Large intestine (tissue), 3 donors: Measurements from ENCODE around the gene ADPRS. TPM values are rescaled to one million over a fixed set of nuclear protein-coding genes. Genes with fewer than 3 reads are reported as not detected.

Experiments
- DNase-seq, 2 donors: peaks; one replicate each; pipeline versions ENCODE4 v3.0.0 to v3.0.0-alpha.2; 2013
- H3K27ac ChIP-seq: one replicate; pipeline ENCODE4 v1.5.1; 2013; ENCODE audit warnings: low read length
- H3K27me3 ChIP-seq: 2 replicates; pipeline ENCODE4 v1.6.1; 2013; ENCODE audit warnings: low read length; ENCODE audit not compliant: control insufficient read depth, insufficient read depth
- H3K36me3 ChIP-seq: 2 replicates; pipeline ENCODE4 v1.6.1; 2013; ENCODE audit warnings: low read length; ENCODE audit not compliant: control insufficient read depth, insufficient read depth
- H3K4me1 ChIP-seq: one replicate; pipeline ENCODE4 v1.6.1; 2013; ENCODE audit warnings: low read length; ENCODE audit not compliant: control insufficient read depth, insufficient read depth
- H3K4me3 ChIP-seq: one replicate; pipeline ENCODE4 v1.5.1; 2013; ENCODE audit warnings: low read length
- H3K9me3 ChIP-seq: one replicate; pipeline ENCODE4 v1.6.1; 2013; ENCODE audit warnings: mild to moderate bottlenecking, low read depth, low read length, moderate library complexity; ENCODE audit not compliant: control insufficient read depth
- WGBS: methylation state at CpG from one replicate; pipeline ENCODE4 v1.1.5; 2013; ENCODE audit warnings: low lambda C conversion rate; ENCODE audit not compliant: insufficient coverage; 5-methylcytosine and 5-hydroxymethylcytosine counted together
- polyA plus RNA-seq: library from polyadenylated mRNA; unstranded; fragments of 120-200 nt; gene quantifications from one replicate; pipeline ENCODE4 v1.2.1, GENCODE V29; 2013

ADPRS gene
- polyA plus RNA-seq, 1 donor, result 35.0 TPM

- Histone ChIP-seq H3K4me1 (peaks cover 4% of the 10 kb centered on the region), H3K4me3 (no peak overlapping the region), H3K9me3 (no peaks in the 10 kb centered on the region), H3K27ac (no peak overlapping the region), H3K27me3 (peaks cover 39% of the 10 kb centered on the region), H3K36me3 (no peaks in the 10 kb centered on the region)
- DNase-seq, result no peak
- WGBS, result 72% methylated on average over 4 of the region's 12 CpGs
These were observed 33.7 kb downstream of the ADPRS start for GRCh38 chr1:36122062-36123030.

DNA sequence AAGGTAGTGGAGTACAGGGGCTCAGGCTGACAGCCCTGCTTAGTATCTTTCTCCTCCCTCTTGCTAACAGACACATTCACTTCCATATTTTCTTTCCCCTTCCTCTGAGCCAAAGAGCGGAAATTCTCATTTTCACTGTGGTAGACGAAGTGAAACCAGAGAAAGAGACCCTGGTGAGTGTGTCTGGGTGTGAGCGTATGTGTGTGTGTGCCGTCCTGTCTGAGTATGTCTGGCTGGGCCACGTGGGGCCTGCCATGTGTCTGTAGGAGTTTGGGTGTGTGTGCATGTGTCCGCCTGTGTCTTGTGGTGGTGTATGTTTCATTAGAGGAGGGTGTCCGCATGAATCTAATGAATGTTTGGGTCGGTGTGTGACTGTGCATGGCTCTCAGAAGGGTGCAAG, 34.7 kb downstream of the ADPRS start:
- no peak for DNase-seq
- peaks cover 41% of the 10 kb centered on the region for H3K27me3 ChIP-seq
- H3K27ac ChIP-seq, result no peak overlapping the region
- peaks cover 12% of the 10 kb centered on the region for H3K4me1 ChIP-seq
- no CpG with 5 or more reads among the region's 8 CpGs for WGBS
- H3K36me3 ChIP-seq, result no peaks in the 10 kb centered on the region
- no peak overlapping the region for H3K4me3 ChIP-seq
- no peaks in the 10 kb centered on the region for H3K9me3 ChIP-seq

DNA sequence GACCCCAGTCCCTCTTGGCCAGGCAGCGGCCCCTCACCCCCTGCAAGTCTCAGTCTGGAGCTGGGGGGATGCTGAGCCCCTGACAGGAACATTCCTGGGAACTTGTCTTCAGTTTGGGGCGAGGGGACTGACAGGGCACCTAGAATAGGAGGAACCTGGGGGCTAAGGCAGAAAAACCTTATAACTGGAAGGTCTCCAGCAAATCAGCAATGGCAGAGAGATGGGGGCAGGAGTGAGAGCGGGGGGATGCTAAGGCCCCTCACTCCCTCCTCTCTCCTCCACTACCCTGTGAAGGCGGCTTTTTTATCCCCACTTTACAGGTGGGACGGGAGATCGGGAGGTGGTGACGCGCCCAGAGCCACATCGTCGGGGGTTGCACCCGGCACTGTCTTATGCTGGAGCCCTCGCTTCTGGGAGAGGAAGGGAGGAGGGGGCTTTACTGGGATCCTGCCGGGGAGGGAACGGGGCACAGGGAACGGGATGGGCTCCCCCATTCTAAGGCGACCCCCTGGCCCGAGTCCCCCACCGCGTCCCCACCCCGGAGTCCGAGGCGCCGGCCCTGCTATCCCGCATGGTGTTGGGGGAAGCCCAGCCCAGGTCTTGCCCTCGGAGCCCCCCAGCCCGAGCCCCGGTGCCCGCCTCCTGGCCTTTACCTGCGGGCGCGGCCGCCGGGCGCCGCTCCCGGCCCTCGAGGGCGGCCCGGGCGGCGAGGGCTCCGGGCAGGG, 35.9 kb downstream of the ADPRS start:
- Histone ChIP-seq H3K4me3 (no peak overlapping the region), H3K9me3 (no peaks in the 10 kb centered on the region), H3K27me3 (peaks cover 41% of the 10 kb centered on the region), H3K27ac (no peak overlapping the region), H3K4me1 (peaks cover 13% of the 10 kb centered on the region), H3K36me3 (no peaks in the 10 kb centered on the region)
- no CpG with 5 or more reads among the region's 42 CpGs for WGBS
- no peak for DNase-seq

DNA sequence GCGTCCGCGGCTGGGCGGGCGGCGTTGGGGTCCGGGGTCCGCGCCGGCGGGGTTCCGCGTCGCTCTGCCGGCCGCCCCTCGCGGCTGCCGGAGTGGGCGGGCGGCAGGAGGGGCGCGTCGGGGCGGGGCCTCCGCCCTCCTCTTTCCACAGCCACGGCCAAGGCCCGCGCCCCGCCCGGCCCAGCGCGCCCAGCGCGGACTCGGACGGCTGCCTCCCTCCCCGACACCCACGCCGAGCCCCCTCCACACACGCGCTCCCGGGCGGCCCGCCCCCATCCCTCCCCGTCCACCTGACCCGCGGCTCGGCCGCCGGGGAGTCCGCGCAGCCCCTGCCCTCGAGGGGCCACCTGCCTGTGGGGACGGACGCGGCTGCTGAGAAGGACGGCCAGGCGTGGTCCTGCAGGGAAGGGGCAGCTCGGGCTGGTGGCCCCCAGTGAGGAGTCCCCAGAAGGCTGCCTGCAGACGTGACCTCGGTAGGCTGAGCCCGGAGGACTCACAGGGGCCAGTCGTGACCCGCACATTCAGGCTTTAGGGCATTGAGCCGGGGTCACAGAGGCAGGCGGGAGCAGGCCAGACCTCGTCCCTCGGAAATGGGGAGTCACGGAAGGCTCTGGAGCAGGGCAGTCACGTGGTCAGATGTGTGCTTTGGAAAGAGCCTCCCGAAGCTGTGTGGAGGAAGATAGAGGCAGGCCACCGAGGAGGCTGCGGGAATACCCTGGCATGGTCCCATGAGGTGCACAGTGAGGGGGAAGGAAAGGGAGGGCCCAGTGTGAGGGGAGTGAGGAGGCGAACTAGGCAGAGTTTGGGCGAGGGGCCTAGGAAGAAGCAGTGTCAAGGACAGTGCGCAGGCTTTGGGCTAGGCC, 36.7 kb downstream of the ADPRS start, which contains the start of gene COL8A2:
Gene COL8A2, minus strand, starts transcription at position 94 of the 863 bp plus-strand sequence. CDS start 24,980 bp downstream, outside the sequence.
- H3K36me3 ChIP-seq, result no peaks in the 10 kb centered on the region
- no peaks in the 10 kb centered on the region for H3K9me3 ChIP-seq
- H3K27me3 ChIP-seq, result peaks cover 41% of the 10 kb centered on the region
- no CpG with 5 or more reads among the region's 77 CpGs for WGBS
- DNase-seq, result peak in 1 of 2 donors; percentile 37
- peak within 1 kb of the TSS; percentile 16 for H3K4me3 ChIP-seq
- H3K4me1 ChIP-seq, result peaks cover 13% of the 10 kb centered on the region
- H3K27ac ChIP-seq, result no peak within 1 kb of the TSS

GRCh38 chr1:36126005-36126716, 37.5 kb downstream of the ADPRS start:
- DNase-seq, result no peak
- H3K4me1 ChIP-seq, result peaks cover 13% of the 10 kb centered on the region
- no CpG with 5 or more reads among the region's 21 CpGs for WGBS
- no peak overlapping the region for H3K27ac ChIP-seq
- H3K27me3 ChIP-seq, result peaks cover 41% of the 10 kb centered on the region
- H3K4me3 ChIP-seq, result no peak overlapping the region
- H3K9me3 ChIP-seq, result no peaks in the 10 kb centered on the region
- no peaks in the 10 kb centered on the region for H3K36me3 ChIP-seq

- H3K4me3 ChIP-seq, result no peak overlapping the region
- H3K27me3 ChIP-seq, result peaks cover 41% of the 10 kb centered on the region
- no peak overlapping the region for H3K27ac ChIP-seq
- no peaks in the 10 kb centered on the region for H3K36me3 ChIP-seq
- peaks cover 13% of the 10 kb centered on the region for H3K4me1 ChIP-seq
- no peak for DNase-seq
- WGBS, result no CpG with 5 or more reads among the region's 7 CpGs
- no peaks in the 10 kb centered on the region for H3K9me3 ChIP-seq
These were observed 38.3 kb downstream of the ADPRS start for GRCh38 chr1:36126797-36127500.

DNA sequence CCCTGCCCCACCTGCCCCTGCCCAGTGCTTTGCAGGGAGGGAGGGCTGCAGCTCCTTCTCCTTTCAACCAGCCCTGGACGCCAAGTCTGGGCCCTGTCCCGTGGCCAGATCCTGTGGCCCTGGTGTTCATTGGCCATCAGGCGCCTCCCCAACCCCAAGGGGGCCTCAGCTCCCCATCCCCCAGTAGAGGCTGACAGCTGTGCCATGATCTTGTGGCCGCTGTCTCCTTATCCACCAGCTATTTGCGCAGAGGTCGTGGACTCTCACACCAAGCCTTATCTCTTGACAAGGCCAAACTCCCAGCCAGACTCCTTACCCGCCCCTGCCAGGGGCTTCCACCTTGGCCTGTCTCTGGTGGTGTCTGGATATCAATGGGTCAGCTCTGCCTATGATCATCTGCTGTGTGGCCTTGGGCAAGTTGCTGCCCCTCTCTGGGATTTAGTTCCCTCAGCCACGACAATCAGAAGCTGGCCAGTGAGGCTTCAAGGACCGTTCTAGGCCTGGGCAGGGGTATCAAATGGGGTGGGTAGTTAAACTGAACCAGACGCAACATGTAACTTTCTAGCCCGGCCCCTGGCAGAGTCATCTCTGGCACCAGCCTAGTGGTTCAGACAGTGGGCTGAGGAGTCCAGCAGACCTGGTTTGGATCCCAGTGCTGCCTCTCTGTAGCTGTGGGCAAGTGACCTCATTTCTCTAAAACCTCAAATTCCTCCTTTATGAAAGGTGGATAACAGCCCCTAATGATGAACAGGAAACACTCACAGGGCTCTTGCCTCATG, 39.6 kb downstream of the ADPRS start:
- Histone ChIP-seq H3K27ac (no peak overlapping the region), H3K9me3 (no peaks in the 10 kb centered on the region), H3K4me1 (peaks cover 13% of the 10 kb centered on the region), H3K27me3 (peaks cover 29% of the 10 kb centered on the region), H3K36me3 (no peaks in the 10 kb centered on the region), H3K4me3 (no peak overlapping the region)
- WGBS, result no CpG with 5 or more reads among the region's 11 CpGs
- DNase-seq, result peak; percentile 31 to 73

DNA sequence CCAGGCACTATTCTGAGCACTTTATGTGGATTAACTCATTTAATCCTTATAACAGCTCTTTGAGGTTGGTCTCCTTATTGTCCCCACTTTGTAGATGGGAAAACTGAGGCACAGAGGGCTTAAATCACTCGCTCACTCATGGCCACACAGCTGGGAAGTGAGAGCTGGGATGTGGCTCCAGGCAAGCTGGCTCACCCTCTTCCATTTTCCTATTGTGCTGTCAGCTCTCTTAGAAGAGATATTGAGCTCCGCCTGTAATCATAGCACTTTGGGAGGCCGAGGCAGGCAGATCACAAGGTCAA, 40.2 kb downstream of the ADPRS start:
- H3K4me3 ChIP-seq, result no peak overlapping the region
- peaks cover 23% of the 10 kb centered on the region for H3K27me3 ChIP-seq
- no CpG with 5 or more reads among the region's 3 CpGs for WGBS
- DNase-seq, result no peak
- peaks cover 16% of the 10 kb centered on the region for H3K4me1 ChIP-seq
- H3K27ac ChIP-seq, result no peak overlapping the region
- no peaks in the 10 kb centered on the region for H3K36me3 ChIP-seq
- no peaks in the 10 kb centered on the region for H3K9me3 ChIP-seq

GRCh38 chr1:36132029-36132428, 43.3 kb downstream of the ADPRS start:
- Histone ChIP-seq H3K27ac (no peak overlapping the region), H3K4me3 (no peak overlapping the region), H3K27me3 (peaks cover 2% of the 10 kb centered on the region), H3K4me1 (peaks cover 19% of the 10 kb centered on the region), H3K9me3 (no peaks in the 10 kb centered on the region), H3K36me3 (peaks cover 12% of the 10 kb centered on the region)
- no peak for DNase-seq
- WGBS, result no CpG with 5 or more reads among the region's 3 CpGs
